ENCODE data around the gene SCART1.

DNA sequence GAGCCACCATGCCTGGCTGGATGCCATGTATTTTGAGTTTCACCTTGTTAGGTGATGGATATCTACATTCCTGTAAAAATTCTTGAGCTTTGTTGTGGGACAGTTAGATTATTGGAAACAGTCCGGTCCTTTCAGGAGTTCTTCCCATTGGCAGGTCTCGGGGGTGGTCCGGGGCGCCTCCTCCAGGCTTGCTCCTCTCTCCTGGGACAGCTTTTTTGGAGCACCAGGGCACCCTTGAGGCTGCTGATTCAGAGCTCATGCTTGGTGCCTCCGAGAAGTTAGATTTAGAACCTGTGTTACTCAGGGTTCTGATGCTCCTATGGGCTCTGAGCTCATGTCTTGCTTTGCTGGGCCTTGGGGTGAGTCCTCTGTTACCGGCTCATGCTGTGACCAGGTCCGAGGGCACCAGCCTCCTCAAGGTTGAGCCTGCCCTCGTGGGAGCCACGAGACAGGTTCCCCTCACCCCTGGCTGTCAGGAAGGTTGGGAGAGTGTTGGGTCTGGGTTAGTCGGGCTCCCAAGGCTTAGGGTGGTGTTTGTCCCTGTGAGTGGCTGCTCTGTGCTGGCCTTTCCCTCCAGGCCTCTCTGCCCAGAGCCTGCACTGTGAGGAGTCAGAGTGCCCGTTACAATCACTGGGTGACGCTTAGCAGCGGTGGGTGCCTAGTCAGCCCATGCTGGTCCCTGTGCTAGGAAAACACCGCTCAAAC is 35.3 kb upstream of the SCART1 start:
- TF ChIP-seq, protein P1, sequence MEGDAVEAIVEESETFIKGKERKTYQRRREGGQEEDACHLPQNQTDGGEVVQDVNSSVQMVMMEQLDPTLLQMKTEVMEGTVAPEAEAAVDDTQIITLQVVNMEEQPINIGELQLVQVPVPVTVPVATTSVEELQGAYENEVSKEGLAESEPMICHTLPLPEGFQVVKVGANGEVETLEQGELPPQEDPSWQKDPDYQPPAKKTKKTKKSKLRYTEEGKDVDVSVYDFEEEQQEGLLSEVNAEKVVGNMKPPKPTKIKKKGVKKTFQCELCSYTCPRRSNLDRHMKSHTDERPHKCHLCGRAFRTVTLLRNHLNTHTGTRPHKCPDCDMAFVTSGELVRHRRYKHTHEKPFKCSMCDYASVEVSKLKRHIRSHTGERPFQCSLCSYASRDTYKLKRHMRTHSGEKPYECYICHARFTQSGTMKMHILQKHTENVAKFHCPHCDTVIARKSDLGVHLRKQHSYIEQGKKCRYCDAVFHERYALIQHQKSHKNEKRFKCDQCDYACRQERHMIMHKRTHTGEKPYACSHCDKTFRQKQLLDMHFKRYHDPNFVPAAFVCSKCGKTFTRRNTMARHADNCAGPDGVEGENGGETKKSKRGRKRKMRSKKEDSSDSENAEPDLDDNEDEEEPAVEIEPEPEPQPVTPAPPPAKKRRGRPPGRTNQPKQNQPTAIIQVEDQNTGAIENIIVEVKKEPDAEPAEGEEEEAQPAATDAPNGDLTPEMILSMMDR (IDR thresholded peaks at IDR 0.05) = no peak
- TF ChIP-seq POLR2A (IDR thresholded peaks at IDR 0.05) (no peak), POLR2AphosphoS5 (IDR thresholded peaks at IDR 0.05) (no peak)

All from gastroesophageal sphincter (tissue), 3 donors.